GM21723 (cell line): ENCODE data around the gene PDCD6IP.
"Not testable (repeated sequence)": the region's sequence is repeated elsewhere in the genome, so short reads cannot be mapped to it uniquely, and the experiment has no call there.

Experiments
- ATAC-seq: cut with Tn5 transposase; IDR thresholded peaks from one replicate; pipeline ENCODE4 v1.9.1; 2021; ENCODE audit warnings: mild to moderate bottlenecking, moderate library complexity; ENCODE audit not compliant: unreplicated experiment

PDCD6IP gene, protein sequence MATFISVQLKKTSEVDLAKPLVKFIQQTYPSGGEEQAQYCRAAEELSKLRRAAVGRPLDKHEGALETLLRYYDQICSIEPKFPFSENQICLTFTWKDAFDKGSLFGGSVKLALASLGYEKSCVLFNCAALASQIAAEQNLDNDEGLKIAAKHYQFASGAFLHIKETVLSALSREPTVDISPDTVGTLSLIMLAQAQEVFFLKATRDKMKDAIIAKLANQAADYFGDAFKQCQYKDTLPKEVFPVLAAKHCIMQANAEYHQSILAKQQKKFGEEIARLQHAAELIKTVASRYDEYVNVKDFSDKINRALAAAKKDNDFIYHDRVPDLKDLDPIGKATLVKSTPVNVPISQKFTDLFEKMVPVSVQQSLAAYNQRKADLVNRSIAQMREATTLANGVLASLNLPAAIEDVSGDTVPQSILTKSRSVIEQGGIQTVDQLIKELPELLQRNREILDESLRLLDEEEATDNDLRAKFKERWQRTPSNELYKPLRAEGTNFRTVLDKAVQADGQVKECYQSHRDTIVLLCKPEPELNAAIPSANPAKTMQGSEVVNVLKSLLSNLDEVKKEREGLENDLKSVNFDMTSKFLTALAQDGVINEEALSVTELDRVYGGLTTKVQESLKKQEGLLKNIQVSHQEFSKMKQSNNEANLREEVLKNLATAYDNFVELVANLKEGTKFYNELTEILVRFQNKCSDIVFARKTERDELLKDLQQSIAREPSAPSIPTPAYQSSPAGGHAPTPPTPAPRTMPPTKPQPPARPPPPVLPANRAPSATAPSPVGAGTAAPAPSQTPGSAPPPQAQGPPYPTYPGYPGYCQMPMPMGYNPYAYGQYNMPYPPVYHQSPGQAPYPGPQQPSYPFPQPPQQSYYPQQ

DNA sequence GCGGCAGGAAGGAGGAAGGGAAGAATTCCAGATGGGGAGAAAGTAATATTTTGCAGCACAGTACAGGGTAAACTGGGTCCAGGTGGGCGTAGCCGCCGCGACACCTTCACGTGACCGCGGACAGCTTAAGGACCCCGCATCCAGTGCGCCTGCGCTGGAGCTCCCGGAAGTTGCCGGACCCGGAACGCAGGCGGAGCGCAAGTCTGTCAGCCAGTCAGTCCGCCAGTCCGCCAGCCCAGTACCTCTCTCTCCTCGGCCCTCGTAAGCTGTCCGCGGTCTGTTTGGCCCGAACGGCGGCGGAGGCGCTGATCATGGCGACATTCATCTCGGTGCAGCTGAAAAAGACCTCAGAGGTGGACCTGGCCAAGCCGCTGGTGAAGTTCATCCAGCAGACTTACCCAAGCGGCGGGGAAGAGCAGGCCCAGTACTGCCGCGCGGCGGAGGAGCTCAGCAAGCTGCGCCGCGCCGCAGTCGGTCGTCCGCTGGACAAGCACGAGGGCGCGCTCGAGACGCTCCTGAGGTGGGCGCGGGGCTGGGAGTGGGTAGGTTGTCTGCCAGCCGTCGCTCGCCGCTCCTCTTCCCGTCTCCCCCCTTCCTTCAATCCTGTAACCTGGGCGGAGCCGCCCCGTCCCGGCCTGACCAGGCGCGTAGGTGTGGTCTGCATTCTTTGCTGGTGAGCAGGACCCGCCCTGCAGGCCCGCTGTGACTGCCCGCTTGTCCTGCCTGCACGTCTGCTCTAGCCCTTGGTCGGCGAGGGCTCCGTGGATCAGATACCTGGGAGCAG is at the start of gene PDCD6IP:
TSS of gene PDCD6IP (plus strand) at position 213 of the 784 bp plus-strand sequence. CDS start at position 312, 99 bp downstream.
- peak; percentile 94 for ATAC-seq

DNA sequence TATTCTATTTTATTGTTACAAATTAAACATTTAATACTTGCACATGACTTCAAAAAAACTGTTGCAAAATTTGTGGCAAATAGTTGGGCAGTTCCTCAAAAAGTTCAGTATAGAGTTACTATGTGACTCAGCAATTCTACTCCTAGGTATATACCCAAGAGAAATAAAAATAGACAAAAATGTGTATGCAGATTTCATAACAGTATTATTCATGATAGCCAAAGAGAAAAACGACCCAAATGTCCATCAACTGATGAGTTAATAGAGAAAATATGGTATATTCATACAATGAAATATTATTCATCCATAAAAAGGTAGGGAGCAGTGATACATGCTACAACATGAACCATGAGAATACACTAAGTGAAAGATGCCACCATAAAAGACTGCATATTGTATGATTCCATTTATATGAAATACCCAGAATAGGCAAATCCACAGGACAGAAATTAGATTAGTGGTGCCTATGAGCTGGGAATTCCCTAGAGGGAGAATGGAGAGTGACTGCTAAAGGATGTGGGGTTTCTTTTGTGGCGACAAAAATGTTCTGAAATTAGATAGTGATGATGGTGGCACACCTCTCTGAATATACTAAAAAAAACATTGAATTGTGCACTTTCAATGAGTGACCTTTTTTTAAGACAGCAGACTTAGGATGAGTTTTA is 48.8 kb upstream of the PDCD6IP start:
- ATAC-seq = no peak

DNA sequence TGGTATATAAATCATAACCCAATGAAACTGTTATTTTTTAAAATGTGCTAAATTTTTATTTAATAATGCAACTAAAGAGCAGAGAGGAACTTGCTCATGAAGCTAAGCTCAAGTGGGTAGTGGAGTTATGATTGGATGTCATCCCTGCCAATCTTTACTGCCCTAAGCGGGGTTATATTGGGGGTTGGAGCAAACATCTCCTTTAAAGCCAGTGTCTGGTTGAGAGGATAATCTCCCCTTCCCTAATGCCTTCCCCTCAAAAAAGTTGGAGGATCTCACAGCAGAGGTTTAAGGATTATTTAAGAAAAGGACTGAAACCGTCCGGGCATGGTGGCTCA is 48.2 kb upstream of the PDCD6IP start:
- no peak for ATAC-seq

DNA sequence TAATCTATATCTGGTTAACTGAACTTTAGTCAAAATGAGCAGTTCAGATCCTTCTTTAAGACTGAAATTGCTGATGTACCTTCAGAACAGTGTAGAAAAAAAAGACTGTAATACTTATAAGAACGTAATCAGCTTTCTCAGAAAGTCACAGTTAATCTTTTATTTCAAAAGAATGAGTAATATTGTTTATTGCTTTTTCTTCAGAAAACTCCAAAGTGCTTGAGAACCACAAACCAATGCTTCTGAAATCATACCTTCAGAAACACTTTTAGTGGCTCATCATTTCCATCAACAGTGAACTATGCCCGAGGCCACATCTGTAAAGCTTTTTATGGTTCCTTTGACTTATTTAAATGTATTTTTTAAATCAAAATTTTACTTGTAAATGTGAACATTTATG is 47.1 kb upstream of the PDCD6IP start:
- ATAC-seq = no peak

DNA sequence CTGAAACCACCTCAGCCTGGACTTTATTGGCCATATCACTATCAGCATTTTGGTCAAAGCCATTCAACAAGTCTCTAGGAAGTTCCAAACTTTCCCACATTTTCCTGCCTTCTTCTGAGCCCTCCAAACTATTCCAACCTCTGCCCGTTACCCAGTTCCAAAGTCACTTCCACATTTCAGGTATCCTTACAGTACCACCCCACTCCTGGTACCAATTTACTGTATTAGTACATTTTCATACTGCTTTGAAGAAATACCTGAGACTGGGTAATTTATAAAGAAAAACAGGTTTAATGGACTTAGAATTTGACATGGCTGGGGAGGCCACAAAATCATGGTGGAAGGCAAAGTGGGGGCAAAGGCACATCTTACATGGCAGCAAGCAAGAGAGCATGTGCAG is 44.0 kb upstream of the PDCD6IP start:
- not testable (repeated sequence) for ATAC-seq

DNA sequence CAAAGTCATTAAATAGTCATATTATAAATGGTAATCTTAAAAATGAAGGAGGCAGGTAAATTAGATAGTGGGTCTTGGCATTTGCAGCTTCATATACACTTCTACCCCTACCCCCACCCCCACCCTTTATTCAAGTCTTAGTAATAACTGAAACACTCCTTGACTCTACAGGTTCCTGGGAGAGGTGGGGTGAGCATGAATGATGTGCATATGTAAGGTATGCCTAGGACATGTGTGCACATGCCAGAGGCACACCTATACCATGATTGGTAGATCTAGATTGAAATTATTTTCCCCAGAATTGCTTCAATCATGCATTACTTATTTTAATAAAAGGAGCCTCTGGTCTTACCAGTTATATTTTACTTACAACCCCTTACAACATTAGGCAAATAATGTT is 40.1 kb upstream of the PDCD6IP start:
- no peak for ATAC-seq

DNA sequence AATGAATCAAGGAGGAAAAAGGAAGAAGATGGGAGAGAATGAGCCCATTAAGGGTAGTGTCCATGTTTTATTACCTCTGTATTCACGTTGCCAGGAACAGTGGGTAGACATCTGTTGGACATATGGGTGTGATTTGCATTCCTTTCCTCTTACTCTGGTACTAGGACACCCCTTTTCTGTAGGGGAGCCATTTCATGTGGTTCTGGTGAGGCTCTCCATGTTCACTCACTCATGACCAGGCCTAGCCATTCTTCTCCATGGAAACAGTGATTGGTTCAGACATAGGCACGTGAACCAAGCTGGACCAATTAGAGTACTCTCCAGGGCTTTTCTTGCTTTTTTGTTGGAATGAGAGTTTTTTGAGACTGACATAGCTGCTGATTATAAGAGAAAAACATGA is 39.6 kb upstream of the PDCD6IP start:
- ATAC-seq = no peak

DNA sequence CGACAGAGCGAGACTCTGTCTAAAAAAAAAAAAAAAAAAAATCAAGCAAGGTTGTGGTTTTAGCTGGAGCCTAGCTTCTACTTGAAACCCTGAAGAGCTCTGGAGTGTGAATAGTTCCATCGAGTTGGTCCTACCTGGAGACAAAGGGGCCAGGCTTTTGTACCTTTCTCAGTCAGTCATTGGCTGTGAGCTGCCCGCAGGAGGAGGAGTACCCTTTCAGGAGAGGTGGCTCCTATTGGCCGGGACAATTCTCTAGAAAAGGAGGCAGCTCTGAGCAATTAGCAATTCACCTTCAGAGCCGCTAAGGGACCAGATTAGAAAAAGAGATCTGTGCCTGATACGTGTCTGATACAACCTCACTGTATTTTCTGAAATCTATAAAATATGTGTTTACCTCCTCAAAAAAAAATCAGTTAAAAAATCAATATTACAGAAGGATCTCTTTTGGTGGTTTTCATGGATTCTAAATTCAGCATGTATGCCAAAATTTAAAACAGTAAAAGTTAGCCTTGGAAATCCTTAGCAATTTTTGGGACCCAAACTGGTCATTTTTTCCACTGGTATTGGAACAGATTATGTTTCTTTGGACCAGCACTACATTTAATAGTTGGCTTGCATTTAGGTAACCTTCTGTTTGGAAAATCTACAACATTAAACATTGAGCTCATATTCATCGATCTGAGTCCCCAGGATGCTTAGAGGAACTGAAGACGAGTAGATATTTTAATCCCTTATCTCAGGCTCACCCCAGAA is 29.7 kb upstream of the PDCD6IP start:
- ATAC-seq = no peak

DNA sequence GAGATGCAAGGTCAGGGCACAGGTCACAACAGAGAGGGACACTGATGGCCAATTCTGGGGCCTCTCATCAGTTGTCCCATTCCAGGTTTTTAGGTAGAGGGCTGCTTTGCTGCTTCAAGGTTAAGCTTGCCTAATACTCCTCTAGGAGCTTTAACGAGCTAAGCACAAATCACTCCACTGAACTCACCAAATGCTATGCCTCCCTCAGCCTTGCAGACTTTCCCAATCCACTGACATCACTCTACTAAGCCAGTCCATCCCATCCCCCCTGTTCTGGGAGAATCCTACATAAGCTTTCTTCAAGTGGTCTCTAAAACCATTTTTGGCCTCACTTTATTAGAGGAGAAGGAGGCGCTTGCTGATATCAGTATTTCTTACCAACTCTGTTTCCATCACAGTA is 24.8 kb upstream of the PDCD6IP start:
- no peak for ATAC-seq

DNA sequence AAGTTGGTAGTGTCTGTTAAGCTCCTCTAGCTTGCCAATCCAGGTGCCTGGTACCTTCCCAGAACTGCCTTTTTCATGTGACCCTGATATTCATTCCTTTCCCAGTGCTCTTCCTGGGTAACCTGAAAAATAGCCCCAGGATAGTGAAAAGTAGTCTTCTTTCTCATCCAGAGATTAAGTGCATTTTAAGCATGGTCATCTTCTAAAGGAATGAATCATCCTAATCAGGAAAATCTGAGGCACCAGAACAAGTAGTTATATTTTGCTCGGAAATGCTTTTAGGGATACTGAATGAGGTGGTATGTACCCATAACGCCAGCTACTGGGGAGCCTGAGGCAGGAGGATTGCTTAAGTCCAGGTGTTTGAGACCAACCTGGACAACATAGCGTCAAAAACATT is 23.1 kb upstream of the PDCD6IP start:
- ATAC-seq = no peak

DNA sequence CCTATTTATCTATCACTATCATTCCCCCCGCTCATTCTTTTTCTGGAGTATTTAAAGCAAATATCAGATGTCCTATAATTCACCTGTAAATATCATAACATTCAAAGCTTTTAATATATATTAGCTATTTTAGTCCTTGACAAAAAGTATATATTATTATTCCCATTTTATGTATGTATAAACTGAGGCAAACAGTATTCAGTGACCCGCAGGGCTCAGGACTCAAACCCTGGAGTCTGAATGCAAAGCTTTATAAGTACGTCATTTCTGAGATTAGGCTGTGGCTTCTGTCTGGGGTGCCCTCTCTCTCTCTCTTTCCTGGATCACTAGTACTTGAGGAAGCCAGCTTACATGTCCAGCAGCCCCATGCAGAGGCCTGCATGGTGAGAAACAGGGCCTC is 20.4 kb upstream of the PDCD6IP start:
- ATAC-seq = no peak

DNA sequence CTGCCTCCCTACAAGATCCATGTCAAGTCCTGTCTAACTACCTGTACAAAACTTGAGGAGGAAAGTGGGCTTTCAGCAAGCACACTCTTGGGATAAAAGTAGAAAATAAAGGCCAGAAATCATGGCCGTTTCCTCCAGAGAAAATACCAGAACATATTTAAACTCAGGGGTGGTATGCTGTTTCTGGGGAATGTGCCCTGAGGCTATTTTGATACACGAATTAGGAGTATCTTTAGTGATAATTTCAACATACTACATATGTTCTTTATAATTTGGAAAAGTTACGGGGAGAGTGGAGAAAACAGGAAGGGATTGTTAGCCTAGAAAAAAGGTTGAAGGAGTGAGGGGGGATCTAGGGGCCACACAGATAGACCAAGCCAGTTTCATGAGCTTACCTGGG is 18.7 kb upstream of the PDCD6IP start:
- no peak for ATAC-seq

DNA sequence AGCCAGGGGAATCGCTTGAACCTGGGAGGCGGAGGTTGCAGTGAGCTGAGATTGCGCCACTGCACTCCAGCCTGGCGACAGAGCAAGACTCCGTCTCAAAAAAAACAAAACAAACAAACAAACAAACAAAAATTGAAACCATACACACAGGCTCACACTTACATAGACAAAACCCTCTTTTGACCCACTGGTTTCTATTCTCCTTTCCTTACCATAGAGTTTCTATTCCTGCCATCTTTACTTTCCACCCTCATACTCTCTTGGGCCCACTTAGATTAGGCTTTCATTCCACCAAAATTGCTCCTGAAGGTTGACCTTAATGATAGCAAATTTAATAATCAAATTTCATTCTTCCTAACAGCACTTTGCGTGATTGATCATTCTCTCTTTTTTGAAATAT is 17.0 kb upstream of the PDCD6IP start:
- ATAC-seq = not testable (repeated sequence)

DNA sequence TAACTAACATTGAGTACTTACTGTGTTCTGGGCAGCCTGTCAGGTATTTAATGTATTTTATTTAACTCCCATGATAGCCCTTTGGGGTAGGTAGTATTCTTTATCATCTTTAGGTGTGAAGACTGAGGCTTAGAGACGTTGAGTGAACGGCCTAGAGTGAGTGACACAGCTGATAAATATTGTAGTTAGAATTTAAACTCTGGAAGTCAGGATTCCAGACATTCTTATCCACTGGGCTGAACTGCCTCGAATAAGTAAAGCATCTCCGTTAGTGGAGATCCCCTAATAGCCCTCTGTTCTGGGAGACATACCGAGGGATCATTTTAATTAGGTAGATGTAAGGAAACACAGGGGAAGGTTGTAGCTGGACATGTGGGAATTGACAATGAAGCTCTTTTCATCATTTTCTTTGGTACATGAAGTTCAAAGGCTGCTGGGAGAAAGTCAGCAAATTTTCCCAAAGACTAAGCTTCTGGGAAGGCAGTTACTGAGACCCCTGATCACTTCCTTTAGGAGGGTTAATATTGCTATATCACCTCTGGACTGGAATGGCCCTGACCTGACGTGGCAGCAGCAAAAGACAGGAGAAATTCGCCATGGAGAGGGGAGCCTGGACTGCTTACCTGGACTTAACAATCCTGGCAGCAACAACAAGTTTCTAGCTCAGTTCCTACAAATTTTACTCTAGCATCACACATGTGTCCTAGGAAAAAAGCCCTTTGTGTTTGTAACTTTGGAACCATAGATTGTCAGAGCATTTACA is 11.7 kb upstream of the PDCD6IP start:
- no peak for ATAC-seq

DNA sequence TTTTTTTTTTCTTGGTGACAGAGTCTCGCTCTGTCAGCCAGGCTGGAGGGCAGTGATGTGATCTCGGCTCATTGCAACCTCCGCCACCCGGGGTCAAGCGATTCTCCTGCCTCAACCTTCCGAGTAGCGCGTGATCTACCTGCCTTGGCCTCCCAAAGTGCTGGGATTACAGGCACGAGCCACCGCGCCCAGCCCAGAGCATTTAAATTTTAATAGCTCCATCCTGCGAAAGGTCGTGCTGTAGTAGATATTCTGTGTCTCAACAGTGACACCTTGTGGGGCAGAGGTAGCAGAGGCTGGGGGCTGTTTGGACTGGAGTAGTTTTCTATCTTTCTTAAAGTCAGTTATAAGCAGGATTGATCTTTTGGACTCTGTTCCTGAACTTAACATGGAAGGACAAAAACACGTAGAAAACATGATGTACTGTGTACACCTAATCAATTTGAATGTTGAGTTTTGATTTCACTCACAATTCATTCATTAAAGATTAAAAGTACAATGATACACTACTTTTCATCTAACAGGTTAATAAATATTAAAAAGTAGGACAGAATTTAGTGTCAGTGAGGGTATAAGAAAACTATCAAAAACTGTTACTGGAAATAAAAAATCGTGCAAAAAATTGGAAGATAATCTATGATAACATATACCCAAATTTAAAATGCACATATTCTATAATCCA is 11.0 kb upstream of the PDCD6IP start:
- ATAC-seq = peak; percentile 91

DNA sequence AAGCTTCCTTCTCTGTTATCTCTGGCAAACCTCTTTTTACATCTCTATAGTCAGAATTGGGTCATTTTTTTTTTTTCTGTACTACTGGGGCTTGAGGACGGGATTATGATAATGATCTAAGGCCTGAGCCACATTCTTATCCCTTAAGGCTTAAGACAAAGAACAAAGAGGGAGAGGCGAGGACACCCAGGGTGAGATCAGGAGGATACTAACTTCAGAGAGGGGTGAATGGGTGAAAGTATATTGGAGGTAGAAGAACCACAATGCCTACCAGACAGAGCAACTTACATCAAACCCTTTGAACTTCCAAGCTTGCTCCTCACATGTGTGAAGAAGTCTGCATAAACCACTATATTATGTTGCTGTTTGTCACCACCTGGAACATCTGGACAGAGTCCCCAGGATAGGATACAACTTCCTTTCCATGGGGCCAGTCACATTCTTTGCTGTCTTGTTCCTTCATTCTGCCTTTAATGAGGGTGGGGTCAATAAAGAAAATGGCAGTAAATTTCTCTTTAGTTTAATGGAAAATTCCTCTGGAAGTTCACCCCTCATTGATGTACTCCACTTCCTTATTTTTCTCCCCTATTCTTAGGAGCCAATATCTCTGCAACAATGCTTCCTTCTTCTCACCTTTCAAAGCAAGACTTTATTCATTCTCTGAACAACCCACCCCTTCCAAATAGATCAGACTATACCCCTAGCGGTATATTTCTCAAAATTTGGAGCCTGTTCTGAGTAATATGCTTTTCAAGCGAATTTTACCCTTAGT is 9.1 kb upstream of the PDCD6IP start:
- ATAC-seq = no peak

DNA sequence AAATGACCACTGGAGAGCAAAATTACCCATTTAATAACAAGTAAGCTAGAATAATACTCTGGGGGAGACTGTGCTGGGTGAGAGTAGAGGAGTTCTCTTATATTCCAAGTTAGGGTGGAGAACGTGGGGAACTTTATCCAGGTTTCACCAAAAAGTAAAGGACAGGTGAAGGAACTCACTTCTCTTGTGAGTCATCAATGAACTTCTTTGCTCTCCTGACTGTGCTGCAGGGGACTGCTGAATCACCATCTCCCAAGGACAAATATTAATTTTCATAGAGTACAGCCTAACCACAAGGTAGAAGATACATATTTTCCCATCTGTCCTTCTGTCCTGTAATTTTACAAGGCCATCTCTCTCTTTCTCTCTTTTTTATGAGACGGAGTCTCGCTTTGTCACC is 8.3 kb upstream of the PDCD6IP start:
- no peak for ATAC-seq
